Sciatic nerve (tissue), 2 donors: Measurements from ENCODE around the gene PANK4. TPM values are rescaled to one million over a fixed set of nuclear protein-coding genes. Genes with fewer than 3 reads are reported as not detected.

ENCODE experiments used
- ATAC-seq: fragments of 200-7000 bp; cut with Tn5 transposase; one replicate; pipeline ENCODE4 v1.9.1; 2020; ENCODE audit warnings: mild to moderate bottlenecking, moderate library complexity
- DNase-seq: peaks from one replicate; pipeline ENCODE4 v3.0.0-alpha.2; 2020; ENCODE audit warnings: low spot score
- intact Hi-C: fragments of 100-400 bp; cut with DNase I; formaldehyde crosslinking; loops from one replicate; pipeline ENCODE4 v1.14.2; 2022
- total RNA-seq: library from RNA; stranded (reverse); fragmentation: NEBNext Ultra II Directional; extraction: Animal tissue kit (Norgen Biotek cat#: 25700); gene quantifications from one replicate; pipeline ENCODE4 v1.2.1, GENCODE V29; 2021
- donor health status: DM: no; HTN: no; CAD: no.
- donor health status: DM: no; HTN: no; CAD: no.

PANK4 gene
- total RNA-seq, 1 donor from 2014 or later: 32.3 TPM

- DNase-seq (peak; percentile 92), ATAC-seq (peak; percentile 67)
- intact Hi-C loops: loop anchor here (2.0 kb wide), 1 partner anchor 133 kb away; no protein-coding TSS in a partner anchor
Observed at GRCh38 chr1:2548068-2548589, 21.7 kb upstream of the PANK4 start.

DNA sequence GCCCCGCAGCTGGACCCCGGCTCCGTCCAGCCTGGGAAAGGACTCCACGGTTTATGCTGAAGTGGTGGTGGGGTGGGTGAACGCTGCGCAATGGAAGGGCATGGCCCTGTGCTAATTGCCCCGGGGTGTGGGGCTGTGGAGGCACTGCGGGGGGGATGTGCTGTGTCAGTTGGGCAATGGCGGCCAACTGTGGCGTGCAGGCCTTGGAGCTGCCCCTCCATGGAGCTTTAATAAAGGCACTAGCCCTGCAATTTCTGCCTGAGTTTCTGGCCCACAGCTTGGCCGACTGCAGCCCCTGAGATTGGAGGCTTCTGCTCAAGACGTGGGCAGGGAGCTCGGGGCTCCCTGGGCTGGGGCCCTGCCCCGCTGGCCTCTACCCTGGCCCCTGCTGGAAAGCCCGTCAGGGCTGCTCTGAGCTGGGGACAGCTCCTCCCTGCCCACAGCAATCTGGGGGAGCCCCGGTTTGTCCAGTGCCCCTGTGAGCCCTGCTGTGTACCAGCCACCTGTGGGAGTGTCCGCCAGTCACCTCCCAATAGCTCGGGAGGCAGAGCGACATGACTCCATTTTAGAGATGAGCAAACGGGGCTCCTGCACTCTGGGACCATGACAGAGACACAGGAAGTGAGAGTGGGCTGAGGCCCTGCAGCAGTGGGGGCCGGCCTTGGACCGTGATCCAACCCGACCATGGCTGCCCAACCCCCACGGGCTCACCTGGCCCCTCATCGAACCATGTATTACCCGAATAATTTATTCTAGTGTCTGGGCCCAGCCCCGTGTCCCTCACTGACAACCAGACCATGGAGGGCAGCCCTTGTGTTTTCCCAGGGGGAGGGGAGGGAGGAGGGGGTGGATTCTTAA lies 21.0 kb upstream of the PANK4 start:
- ATAC-seq: no peak
- no peak for DNase-seq

DNA sequence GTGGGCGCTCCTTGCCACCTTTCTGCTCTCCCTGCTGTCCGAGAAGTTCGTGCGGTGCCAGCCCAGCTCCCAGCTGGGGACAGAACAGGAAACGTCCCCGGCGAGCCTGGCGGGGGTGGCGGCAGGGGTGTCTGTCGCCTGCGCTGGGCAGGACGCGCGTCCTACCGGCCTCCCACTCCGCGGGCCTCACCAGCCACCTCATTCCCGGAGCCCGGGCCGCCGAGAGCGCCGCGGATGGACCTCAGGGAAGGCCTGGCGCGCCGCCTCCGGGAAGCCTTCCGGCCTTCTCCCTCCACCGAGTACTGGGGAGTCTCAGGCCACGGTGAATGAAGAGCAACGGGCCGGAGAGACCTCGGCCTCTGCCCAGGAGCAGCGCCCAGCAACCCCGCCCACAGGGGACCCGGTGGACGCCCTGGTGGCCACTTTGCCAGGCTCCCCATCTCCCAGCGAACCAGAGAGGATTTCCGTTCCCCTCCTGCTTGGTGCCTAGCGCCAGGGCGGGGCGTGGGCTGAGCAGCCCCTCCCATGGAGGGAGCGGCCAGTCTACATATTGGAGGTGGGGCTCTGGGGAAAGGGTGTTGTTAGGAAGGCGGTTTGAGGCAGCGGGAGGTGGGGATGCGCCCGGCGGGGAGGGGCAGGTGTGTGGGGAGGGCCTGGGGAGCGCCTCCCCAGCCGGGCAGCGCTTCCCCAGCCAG lies 20.3 kb upstream of the PANK4 start:
- DNase-seq (peak; percentile 88), ATAC-seq (peak; percentile 73)
- intact Hi-C loops: no loop called here

More for the DNA sequence above, 21.0 kb upstream of the PANK4 start:
- intact Hi-C loops: loop anchor here (2.0 kb wide), 1 partner anchor 133 kb away; no protein-coding TSS in a partner anchor

- intact Hi-C loops: loop anchor here (1.0 kb wide), 1 partner anchor 69 kb away; no protein-coding TSS in a partner anchor
- ATAC-seq: peak; percentile 65
- peak; percentile 92 for DNase-seq
Observed at GRCh38 chr1:2545754-2546514, 19.5 kb upstream of the PANK4 start.

GRCh38 chr1:2544875-2545640 lies 18.7 kb upstream of the PANK4 start:
- ATAC-seq: no peak
- intact Hi-C loops: loop anchor here (1.0 kb wide), 1 partner anchor 68 kb away; no protein-coding TSS in a partner anchor

DNA sequence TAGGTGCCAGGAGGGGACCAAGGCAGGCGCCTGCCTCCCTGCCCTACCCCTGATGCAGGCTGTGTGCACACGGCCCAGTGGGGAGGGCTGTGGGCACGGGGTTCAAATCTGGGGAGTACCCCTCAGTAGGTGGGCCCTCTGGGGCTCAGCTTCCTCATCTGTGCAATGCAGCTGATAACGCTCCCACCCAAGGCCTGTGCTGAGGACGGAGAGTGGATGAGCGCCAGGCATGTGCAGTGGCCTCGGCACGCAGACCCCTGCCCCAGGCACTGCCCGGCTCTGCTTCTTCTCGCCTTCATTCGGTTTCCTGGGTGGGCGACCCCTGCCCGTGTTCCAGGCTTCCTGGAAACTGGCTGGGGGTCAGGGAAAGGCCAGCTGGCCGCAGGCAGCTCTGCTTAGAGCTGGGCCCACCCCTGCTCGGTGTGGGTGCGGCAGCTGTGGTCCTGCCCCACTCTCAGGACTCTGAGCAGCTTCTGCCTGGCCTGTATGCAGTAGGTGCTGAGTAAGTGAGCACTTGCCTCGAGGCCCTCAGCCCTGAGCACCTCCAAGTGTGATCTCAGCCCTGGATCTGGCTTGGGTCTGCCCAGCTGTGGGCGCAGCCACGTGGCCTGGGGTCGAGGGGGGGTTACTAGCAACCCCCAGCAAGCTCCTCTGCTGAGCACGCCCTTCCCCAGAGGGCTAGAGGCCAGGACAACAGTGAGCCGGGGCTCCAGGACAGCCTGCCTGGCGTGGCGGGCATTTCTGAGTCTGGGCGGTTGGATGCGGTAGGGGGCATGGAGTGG lies 17.9 kb upstream of the PANK4 start:
- intact Hi-C loops: no loop called here
- no peak for ATAC-seq
- DNase-seq: no peak

More at GRCh38 chr1:2544875-2545640, 18.7 kb upstream of the PANK4 start:
- DNase-seq: no peak

GRCh38 chr1:2543543-2544092 lies 17.2 kb upstream of the PANK4 start:
- DNase-seq (no peak), ATAC-seq (no peak)
- intact Hi-C loops: no loop called here

- intact Hi-C loops: no loop called here
- no peak for DNase-seq
- no peak for ATAC-seq
Observed at GRCh38 chr1:2542246-2542915, 16.0 kb upstream of the PANK4 start.

GRCh38 chr1:2541619-2542245 lies 15.3 kb upstream of the PANK4 start:
- intact Hi-C loops: no loop called here
- ATAC-seq: no peak
- DNase-seq: no peak

DNA sequence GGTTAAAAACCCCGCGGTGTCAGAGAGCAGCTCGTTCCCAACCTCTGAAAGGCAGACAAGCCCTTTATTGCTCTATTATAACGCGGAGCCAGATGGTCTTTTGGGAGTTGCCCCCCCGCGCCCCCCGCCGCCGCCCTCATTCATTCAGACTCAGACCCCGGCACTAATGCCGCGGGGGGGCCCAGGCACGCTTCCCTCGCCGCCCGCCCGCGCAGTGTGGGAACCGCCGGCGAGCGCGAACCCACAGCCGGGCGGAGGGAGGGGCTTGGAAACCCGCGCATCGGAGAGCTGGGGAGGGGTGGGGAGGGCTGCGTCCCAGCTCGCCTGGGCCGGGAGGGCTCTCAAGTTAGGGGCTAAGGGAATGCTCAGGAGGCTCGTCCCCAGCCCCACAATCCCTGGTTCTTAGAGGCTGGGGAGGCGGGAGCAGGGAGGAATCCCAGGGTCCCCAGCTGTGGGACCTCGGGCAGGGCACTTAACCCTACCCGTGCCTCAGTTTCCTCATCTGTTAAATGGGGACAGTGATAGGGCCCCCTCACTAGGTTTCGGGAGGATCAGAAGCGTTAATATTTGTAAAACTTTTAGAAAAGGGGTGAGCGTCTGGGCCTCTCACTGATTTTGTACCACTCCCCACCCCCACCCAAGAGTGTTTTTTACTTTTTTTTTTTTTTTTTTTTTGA lies 14.6 kb upstream of the PANK4 start:
- DNase-seq: no peak
- intact Hi-C loops: no loop called here
- ATAC-seq: no peak

GRCh38 chr1:2539312-2539907 lies 13.0 kb upstream of the PANK4 start:
- ATAC-seq (no peak), DNase-seq (no peak)
- intact Hi-C loops: loop anchor here (10.0 kb wide), 1 partner anchor 355 kb away; no protein-coding TSS in a partner anchor

DNA sequence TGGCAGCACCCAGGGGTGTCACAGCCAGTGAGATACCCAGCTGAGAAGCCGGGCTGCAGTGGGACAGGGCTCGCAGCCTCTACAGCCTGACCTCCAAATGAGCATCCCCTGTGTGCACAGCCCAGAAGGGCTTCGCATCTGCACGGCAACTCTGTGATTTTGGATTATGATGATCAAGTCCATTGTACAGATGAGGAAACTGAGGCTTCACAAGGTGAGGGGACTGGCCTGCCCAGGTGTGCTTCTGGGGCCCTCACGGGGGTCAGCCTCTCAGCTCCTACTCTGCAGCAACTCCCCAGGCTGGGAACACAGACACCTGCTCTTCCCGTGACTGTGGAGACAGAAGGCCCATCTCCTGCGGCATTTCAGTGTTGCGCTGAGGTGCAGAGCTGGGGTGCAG lies 12.5 kb upstream of the PANK4 start:
- no peak for DNase-seq
- intact Hi-C loops: loop anchor here (10.0 kb wide), 1 partner anchor 354 kb away; no protein-coding TSS in a partner anchor
- no peak for ATAC-seq

DNA sequence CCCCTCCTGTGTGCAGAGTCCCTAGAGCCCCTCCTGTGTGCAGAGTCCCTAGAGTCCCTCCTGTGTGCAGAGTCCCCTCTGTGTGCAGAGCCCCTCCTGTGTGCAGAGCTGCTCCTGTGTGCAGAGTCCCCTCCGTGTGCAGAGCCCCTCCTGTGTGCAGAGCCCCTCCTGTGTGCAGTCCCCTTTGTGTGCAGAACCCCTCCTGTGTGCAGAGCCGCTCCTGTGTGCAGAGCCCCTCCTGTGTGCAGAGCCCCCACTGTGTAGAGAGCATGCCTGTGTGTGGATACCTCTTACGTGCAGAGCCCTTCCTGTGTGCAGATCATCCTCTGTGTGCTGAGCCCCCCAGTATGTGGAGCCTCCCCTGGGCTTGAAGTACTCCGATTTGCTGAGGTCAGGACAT lies 12.0 kb upstream of the PANK4 start:
- intact Hi-C loops: loop anchor here (10.0 kb wide), 1 partner anchor 354 kb away; no protein-coding TSS in a partner anchor
- DNase-seq (no peak), ATAC-seq (no peak)

DNA sequence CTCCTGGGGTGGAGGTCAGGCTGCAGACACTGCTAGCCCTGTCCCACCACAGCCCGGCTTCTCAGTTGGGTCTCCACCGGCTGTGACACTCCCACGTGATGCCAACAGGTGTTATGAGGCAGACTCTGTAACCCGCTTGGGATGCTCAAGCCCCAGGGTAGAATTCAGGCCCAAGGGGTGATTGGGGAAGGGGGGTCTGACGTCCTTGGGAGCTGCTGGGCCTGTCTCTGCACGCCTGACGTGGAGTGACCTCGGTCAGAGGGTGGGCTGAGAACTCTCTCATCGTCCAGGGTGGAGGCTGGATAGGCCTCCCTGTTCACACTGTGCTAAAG lies 11.4 kb upstream of the PANK4 start:
- DNase-seq (no peak), ATAC-seq (no peak)
- intact Hi-C loops: loop anchor here (10.0 kb wide), 1 partner anchor 353 kb away; no protein-coding TSS in a partner anchor

GRCh38 chr1:2535981-2536380 lies 9.6 kb upstream of the PANK4 start:
- DNase-seq: no peak
- intact Hi-C loops: loop anchor here (10.0 kb wide), 1 partner anchor 351 kb away; no protein-coding TSS in a partner anchor

More at GRCh38 chr1:2535981-2536380, 9.6 kb upstream of the PANK4 start:
- no peak for ATAC-seq
